NAMALWA (cell line): ENCODE data around the gene PINLYP.

Source experiments
- DNase-seq: peaks from one replicate; pipeline ENCODE4 v3.0.0-alpha.2; 2015; ENCODE audit warnings: low spot score

PINLYP gene

DNA sequence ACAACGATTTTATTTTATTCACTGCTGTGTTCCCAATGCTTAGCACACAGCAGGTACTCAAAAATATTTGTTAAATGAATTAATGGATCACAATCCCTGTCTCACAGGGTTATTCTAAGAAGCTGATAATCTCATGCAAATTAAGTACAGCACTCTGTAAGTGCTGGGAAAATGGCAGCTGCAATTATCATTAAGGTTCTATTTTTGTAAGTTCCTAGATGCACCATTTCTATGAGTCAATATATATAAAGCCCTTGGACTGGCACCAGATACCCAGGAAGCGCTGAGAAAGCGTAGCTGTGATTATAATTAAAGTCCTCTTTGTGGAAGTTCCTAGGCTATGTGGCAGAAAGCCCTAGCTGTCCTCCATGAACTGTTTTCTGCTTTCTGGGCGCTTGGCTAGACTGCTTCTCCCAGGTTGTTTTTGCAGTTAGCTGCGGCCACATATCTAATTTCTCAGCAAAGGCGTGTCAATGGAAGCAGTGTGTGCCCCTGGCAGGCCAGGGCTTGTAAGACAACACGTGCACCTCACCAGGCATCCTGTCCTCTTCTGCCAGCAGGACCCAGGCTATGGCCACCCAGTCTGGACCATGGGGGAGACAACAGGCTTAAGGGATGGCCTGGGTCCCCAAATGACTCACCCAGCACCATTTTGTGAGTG, 31.1 kb downstream of the PINLYP start:
- DNase-seq, result no peak

DNA sequence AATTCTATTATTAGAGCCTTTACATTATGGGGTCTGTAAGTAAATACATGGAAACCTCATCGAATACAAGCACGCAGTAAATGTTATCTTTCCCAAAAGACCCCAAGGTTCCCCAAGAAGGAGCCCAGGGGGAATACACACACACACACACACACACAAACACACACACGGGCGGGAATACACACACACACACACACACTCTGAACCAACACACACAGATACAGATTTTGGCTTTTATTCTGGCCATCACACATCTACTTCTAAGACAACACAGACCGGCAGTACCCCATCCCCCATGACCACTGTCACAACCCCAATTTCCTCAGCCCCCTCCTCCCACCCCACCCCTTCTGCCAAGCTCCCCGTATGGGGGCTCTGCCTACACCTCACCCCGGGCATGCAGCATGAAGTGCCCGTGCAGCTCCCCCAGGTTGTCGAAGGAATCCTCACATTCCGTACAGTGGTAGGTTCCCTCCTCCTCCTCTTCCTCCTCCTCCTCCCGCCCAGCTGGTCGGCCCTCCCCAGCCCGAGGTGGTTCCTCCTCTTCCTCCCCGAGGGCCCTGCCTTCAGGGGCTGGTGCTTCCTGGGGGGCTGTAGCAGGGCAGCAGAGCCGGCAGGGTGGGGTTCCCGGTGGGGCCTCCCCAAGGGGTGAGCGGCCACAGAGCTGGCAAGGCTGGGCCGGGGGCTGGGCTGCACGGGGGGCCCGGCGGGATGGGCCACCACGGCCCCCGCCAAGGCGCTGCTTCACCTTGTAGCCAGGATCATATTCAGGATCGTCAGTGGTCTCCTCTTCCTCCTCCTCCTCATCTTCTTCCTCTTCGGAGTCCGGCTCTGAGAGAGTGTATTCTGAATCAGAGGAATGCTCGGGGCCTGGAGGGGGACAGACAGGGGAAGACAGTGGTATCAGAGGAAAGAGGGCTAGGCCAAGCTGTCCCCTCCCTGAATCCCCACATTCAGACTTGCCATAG, 31.9 kb downstream of the PINLYP start:
- DNase-seq, result no peak

DNA sequence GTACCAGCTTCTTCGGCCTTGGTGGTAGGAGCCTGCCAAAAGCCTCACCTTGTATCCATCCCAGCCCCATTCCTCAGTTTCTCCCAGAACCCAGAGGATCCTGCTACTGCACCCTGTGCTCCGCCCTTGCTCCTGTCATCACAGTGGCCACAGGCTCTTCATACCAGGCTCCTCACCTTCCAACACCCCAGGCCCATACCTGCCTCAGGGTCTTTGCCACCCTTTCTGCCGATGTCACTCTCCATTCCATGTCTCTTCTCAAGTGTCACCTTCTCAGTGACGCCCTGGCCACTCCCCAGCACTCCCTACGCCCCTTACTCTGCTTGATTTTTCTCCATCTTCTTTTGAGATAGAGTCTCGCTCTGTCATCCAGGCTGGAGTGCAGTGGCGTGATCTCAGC, 34.3 kb downstream of the PINLYP start:
- no peak for DNase-seq

DNA sequence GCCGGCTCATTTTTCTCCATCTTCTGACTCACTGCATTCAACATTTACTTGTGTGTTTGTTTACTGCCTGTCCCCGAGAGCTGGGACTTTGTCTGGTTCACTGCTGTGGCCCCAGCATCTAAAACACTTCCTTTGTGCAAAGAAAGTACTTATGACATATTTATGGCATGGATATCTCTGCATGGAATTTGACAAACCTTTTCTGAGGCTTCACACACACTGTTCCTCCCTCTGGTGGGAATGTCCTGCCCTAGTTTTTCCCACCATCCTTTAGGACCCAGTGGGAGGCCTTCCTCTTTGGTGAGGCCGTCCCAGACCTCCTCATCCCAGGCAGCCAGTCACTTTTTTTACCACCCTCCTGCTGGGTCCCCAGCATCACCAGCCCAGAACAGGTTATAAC, 34.9 kb downstream of the PINLYP start:
- no peak for DNase-seq

DNA sequence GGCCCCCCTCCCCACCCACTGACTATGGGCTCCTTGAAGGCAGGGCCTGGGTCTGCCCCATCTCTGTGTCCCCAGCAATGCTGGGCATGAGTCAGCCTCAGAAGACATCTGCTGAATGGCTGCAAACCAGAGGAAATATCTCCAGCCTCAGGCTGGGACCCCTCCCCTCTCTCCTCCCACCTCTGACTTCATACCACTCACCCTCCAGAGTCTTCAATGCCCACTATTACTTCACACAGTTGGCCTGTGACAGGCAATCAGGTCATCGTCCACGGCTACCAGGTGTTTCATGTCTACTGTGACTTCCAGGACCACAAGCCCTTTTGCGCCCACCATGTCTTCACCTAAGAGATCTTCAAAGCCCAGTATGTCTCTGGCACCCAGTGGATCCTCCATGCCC, 36.2 kb downstream of the PINLYP start, which contains the start of gene SRRM5:
TSS of gene SRRM5 (plus strand) at position 301 of the 400 bp plus-strand sequence. CDS start at position 335, 34 bp downstream.
- no peak for DNase-seq

DNA sequence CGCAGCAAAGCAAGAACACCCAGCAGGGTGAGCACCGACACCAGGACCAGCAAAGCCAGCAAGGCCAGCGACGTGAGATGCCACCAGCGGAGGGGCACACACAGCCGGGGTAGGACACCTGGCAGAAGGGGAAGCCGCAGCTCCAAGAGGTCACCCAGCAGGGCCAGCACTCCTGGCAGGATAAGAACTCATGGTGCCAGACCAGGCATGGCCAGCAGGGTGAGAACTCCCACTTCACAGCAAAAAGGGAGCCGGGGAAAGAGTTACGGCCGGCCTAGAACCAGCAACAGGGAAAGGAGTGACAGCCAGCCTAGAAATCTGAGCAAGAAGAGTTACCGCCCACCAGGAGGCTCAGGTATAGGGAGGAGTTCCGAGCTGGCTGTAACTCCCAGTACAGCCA, 36.8 kb downstream of the PINLYP start:
- no peak for DNase-seq

DNA sequence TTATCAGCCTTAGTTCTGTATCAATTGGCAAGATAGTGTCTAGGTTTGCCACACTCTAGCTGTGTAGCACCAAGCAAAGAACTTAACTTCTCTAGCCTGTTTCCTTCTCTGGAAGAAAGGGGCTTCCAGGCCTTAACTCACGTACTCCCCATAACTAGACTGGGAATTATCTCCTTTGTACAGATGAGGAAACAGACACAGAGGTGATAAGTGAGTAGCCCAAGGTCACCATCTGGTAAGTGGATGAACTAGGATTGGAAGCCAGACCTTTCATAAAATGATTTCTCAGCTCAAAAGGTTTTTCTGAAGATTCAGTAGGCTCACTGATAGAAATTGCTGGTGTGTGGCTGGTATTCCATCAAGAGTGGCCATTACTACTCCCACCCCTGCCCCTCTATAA, 40.7 kb downstream of the PINLYP start:
- DNase-seq, result no peak

DNA sequence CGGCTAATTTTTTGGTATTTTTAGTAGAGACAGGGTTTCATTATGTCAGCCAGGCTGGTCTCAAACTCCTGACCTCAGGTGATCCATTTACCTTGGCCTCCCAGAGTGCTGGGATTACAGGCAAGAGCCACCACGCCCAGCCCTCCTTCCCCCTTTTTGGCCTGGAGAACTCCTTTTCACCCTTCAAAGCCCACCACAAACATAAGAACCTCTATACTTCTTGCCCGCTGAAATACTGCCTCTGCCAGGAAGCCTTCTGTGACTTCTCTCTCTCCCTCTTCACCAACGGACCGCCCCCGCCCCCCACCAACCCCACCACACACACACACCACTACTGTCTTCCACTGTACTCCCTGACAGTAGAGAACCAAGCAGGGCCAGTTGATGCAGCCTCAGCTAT, 41.4 kb downstream of the PINLYP start:
- DNase-seq, result no peak

DNA sequence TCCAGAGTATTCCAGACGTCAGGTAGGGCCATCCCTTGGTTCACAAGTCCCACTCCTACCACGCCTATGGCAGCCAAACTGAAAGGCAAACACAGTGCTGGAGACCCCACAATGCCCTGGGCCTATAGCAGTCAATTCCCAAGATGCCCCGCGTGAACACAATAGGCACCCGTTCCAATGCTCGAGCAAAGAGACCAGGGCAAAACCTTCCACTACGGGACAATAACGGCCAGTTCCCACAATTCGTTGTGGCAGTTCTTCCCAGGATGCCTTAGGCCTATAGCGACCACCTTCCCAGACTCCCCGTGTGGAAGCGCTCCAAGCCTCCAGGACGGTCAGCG, 43.3 kb downstream of the PINLYP start:
- peak; percentile 59 for DNase-seq

DNA sequence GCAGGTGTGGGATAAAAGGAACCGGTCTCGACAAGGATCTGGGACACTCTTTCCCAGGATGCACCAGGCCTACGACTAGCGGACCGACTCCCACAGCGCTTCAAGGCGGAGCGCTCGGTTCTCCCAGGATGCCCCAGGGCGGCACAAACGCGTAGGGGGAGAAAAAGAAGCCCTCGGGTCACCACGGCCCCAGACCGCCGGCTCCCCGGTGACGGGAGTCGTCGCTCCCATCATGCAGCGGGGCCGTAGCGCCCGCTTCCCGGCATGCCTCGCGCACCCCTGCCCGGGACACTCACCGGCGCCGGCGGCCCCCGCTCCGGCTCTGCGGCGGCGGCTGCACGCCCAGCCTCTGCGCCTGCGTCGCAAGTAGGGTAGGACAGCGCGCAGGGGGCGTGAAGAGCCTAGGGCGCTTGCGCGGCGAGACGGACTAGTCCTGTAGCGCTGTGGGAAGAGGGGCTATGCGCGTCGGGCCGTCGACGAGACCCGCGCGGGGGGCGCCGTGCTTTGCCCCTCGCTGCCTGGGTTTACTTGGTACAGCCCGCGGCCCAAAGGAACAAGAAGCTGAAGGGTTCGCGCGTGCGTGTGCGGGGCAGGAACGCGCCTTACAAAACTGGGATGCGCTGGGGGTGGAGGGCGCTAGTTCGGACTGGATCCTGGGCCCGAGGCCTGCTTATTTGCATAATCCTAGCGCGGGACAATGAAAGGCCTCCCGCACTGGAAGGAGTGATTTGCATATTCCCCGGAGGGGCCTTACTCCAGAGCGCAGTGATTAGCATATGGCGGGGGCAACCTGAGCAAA, 43.9 kb downstream of the PINLYP start, which contains the start of gene ZNF428:
TSS of gene ZNF428 (minus strand) at position 368 of the 799 bp plus-strand sequence. CDS start 5,325 bp downstream, outside the sequence.
- peak; percentile 90 for DNase-seq

DNA sequence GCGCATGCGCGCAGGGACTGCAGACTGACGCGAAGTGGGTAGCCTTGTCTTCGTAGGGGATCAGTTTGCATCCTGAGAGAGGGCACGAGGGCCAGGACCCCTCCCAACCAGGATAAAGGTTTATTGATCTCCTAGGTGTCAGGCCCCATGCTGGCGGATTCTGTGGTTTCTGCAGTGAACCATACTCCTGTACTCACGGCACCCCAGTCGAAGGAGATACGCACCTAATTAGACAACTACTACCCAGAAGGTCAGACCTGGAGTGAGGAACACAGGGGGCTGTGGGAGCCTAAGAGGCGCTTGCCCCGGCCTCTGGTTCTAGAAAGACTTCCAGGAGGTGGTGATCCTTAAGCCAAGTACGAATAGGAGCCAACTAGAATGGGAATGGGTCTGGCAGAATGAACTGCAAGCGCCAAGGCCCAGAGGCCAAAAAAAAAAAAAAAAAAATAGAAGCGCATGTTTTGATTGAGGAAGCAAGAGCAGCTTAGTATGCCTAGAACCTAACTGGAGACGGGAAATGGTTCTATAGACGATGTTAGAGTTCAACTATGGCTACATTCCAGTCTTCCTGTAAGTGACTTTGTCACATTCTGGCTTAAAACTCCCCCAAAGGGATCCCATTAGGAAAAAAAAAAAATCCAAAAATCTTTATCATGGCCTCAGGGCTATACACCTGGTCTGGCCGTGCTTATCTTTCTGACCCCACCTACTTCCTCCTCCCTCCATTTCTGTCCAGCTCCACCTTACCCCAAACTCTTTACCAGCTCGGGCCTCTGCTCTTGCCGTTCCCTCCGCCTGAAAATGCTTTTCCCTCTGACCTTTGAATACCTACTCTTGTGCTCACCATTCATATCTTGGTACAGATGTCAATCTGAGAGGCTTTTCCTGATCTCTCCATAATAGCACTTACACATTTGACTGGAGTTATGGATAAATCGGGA, 44.7 kb downstream of the PINLYP start:
- DNase-seq, result no peak

DNA sequence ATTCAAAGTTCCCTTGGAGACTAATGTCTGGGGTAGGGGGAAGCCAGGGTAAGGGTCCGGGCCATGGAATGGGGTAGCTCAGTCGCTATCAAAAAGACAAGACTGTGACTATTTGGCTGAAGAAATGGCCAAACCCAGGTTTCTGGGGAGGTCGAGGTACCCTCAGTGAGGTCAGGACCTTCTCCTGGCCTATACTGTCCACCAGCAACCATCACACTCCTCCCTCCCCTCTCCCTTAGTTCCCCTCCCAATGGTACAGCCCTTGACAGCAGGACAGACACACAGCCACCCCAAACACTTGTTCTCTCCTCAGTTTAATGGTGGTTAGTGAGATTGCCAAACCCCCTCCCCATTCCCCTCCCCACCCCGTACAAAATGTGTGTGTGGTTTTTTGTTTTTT, 46.5 kb downstream of the PINLYP start:
- no peak for DNase-seq

DNA sequence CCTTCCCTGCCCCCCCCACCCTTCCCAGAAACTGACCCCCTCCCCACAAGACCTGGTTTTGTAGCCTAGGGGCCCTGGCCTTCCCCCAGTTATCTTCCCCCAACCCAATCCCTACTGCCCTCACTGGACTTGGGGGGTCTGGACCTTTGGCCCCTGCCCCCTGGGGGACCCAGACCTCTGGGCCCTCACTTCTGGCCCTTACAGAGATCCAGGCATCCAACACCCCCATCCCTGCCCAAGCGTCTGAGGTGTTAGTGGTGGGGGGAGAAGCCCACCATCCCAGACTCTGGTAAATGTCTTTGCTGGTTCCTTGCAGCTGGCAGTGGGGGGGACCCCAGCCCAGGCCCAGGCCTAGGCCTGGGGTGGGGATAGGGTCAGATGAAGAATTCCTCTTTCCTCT, 47.4 kb downstream of the PINLYP start:
- DNase-seq, result no peak

DNA sequence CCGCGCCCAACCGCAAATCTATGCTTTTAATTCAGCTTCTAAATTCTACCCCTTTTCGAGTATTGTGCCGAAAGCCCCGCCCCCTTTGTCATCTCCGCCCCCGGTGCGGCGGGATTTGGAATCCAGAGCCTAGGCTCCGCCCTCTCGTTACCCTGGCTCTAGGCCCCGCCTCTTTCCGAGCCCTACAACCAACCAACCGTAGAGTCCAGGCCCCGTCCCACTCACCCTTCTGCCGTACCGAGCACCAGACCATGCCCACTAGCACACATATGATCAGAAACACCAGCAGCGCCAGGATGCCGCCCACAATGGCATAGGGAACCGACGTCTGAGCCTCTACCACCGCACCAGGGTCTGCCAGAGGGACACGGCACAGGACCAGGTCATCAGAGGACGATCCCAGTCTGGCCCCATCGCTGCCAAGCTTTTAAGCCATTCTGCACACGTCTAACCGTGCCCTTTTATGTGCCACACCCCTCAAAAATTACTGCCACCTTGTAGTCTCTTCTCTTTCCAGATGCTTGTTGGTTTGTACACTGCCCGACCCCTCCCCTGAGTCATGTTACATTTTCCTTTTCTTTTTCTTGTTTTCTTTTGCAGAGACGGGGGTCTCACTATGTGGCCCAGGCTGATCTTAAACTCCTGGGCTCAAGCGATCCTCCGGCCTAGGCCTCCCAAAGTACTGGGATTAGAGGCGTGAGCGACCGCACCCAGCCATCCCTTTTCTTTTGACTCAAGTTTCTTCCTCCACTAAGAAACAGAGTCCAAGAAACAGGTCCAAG, 48.5 kb downstream of the PINLYP start:
- no peak for DNase-seq

DNA sequence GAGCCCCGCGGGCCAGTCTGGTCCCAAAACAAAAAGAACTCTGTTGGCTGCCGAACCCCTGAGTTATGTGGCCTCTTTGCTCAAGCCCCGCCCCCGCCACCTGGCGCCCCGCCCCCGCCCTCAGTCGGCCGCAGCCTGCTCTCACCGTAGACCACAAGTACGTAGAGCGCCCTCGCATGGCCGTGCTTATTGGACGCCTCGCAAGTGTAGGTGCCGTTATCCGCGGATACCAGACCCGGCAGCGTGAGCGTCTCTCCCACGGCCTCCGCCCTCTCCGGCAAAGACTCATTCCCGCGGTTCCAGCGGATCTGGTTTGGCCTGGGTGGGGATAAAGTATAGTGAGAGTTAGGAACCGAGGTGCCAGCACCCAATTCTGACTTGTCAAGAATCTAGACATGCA, 49.3 kb downstream of the PINLYP start:
- peak; percentile 93 for DNase-seq

DNA sequence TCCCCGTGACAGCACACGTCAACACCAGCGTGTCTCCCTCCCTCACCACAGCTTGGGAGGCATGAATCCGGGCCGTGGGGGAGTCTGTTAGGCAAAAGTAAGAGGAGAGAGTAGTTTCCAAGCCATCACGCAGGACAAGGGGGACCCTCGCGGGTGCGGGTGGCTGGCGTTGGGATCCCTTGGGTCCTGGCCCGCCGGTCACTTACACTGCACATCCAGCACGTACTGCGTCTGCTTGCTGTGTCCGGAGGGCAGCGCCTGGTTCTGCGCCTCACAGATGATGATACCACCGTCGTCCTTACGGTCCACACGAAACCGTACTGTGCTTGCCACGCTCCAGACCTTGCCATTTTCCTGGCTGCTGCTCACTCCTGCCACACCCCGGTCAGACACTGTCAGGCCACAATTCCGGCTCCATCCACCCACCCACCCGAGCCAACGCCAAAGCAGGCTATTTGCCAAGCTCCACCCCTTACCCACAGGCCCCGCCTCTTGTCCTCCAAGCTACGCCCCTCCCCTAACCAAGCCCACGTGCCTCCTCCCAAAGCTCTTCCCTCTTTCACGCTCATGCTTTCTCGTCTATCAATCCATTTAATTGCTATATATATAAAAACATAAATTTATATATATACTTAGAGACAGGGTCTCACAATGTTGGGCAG, 50.4 kb downstream of the PINLYP start:
- DNase-seq, result no peak

DNA sequence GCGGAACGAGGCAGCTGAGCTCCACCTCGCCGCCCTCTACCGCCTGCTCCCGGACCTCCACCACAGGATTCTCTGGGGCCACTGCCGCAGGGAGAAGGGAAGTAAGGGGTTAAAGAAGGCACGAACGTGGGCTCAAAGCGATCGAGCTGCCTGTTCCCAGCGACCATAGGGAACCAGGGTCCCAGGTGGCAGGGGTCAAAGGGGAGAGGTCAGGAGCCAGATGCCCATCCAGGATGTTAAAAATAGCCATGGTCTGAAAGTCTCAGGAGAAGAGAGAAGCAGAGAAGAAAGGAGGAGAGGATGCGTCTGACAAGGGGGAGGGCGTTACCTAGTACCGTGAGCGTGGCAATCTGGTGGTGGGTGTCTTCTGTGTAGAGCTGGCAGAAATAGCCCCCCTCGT, 51.2 kb downstream of the PINLYP start:
- no peak for DNase-seq

DNA sequence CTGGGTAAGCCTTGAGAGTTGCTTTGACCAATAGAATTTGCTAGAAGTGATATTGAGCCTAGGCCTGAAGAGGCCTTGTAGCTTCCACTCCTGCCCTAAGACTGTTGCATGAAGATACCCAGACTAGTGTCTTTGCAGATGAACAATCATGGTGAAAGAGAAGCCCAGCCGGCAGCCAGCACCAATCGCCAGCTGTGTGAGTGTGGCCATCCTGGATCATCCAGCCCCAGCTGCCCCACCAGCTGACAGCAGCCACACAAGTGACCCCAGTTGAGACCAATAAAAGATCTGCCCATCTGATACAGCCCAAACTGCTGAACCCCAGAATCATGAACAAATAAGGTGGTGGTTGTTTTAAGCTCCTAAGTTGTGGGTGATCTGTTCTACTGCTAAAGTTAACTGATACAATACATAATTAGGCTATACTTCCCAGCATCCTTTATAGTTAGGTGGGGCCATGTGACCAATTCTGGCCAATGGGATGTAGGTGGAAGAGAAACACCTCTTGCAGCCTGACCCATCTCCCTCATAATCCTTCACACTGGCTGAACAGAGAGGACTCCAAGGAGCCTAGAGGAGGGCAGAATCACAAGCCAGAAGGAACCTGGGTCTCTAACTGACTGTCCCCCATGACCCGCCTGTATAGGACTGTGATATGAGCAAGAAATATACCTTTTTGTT, 53.2 kb downstream of the PINLYP start:
- no peak for DNase-seq

DNA sequence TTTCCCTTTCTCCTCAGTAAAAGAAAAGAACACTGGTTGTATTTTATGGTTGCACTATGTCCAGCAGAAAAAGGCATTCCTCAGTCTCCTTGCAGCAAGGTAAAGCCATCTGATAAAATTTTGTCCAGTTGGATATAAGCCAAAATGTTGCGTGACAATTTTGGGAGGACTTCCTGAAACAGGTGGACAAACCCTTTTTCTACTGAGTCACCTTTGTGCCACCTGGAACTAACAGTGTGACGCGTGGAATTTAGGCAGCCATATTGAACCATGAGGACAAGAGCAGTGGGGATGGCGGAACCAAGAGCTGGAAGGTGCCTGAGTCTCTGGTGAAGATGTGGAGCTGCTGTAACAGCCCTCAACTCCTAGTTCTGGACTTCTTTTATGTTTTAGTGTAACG, 55.9 kb downstream of the PINLYP start:
- DNase-seq, result no peak
